ENCODE data around the gene PBXIP1. TPM values are rescaled to one million over a fixed set of nuclear protein-coding genes. Genes with fewer than 3 reads are reported as not detected.
"Not testable (repeated sequence)": the region's sequence is repeated elsewhere in the genome, so short reads cannot be mapped to it uniquely, and the experiment has no call there.

The PBXIP1 gene
- total RNA-seq, 2 experiments from 2014 or later: 23.8 to 37.7 TPM

- H3K36me3 ChIP-seq (ENCODE audit: insufficient read depth, low read length): peaks cover 11% of the 10 kb centered on the region
- no peak overlapping the region for H3K4me3 ChIP-seq (ENCODE audit: low read depth, low read length, poor library complexity, severe bottlenecking)
- no peak overlapping the region for H3K4me2 ChIP-seq (ENCODE audit: low read length)
- ChIA-PET CTCF (ENCODE audit: unreplicated experiment) (no interaction called here), POLR2A (no interaction called here)
- H2AFZ ChIP-seq (ENCODE audit: low read length): no peak overlapping the region
- no peak for DNase-seq (ENCODE audit: low spot score)
- no peaks in the 10 kb centered on the region for H3K4me1 ChIP-seq (ENCODE audit: insufficient read depth, low read length, poor library complexity, severe bottlenecking)
- no peaks in the 10 kb centered on the region for H3K9me2 ChIP-seq (ENCODE audit: insufficient read depth, low read length)
- intact Hi-C loops (cut with micrococcal nuclease; ENCODE audit: unreplicated experiment): no loop called here
- no peaks in the 10 kb centered on the region for H3K79me2 ChIP-seq (ENCODE audit: insufficient read depth, low read depth, low read length)
- BruUV-seq (replicated peaks): no TSS peak
- no peak overlapping the region for H3K27ac ChIP-seq (ENCODE audit: low read depth, low read length, poor library complexity, severe bottlenecking)
- H3K9me3 ChIP-seq (ENCODE audit: low read length): peaks cover 4% of the 10 kb centered on the region; the same call in 1 of the 2 replicates
- H4K20me1 ChIP-seq (ENCODE audit: insufficient read depth, low read length): no peaks in the 10 kb centered on the region
- TF ChIP-seq EZH2phosphoT487 (IDR thresholded peaks at IDR 0.05; ENCODE audit: borderline replicate concordance, low read depth, low read length): no peak
- no peak for TF ChIP-seq CTCF (conservative IDR thresholded peaks at IDR 0.05; ENCODE audit: low read length)
Measured at GRCh38 chr1:154911691-154912550, 44.0 kb downstream of the PBXIP1 start.

GRCh38 chr1:154910851-154911250, 45.0 kb downstream of the PBXIP1 start:
- CTCF ChIA-PET (ENCODE audit: unreplicated experiment): no interaction called here
- no peaks in the 10 kb centered on the region for H4K20me1 ChIP-seq (ENCODE audit: insufficient read depth, low read length)
- no peaks in the 10 kb centered on the region for H3K9me3 ChIP-seq (ENCODE audit: low read length)
- DNase-seq (ENCODE audit: low spot score): no peak
- no peaks in the 10 kb centered on the region for H3K9me2 ChIP-seq (ENCODE audit: insufficient read depth, low read length)
- no peak overlapping the region for H3K4me2 ChIP-seq (ENCODE audit: low read length)
- no peak for TF ChIP-seq EZH2phosphoT487 (IDR thresholded peaks at IDR 0.05; ENCODE audit: borderline replicate concordance, low read depth, low read length)
- no peak for TF ChIP-seq CTCF (conservative IDR thresholded peaks at IDR 0.05; ENCODE audit: low read length)
- H3K36me3 ChIP-seq (ENCODE audit: insufficient read depth, low read length): peaks cover under 1% of the 10 kb centered on the region; the same call in 1 of the 2 replicates
- BruUV-seq (replicated peaks): no TSS peak
- no peak overlapping the region for H3K27ac ChIP-seq (ENCODE audit: low read depth, low read length, poor library complexity, severe bottlenecking)
- H2AFZ ChIP-seq (ENCODE audit: low read length): no peak overlapping the region
- H3K4me1 ChIP-seq (ENCODE audit: insufficient read depth, low read length, poor library complexity, severe bottlenecking): no peaks in the 10 kb centered on the region
- no peaks in the 10 kb centered on the region for H3K79me2 ChIP-seq (ENCODE audit: insufficient read depth, low read depth, low read length)
- H3K4me3 ChIP-seq (ENCODE audit: low read depth, low read length, poor library complexity, severe bottlenecking): no peak overlapping the region
- POLR2A ChIA-PET: interaction anchor here (0.6 kb wide), 1 partner anchor 249 kb away, joined by 4 read pairs; no protein-coding TSS in a partner anchor
- intact Hi-C loops (cut with micrococcal nuclease; ENCODE audit: unreplicated experiment): no loop called here

- DNase-seq (ENCODE audit: low spot score): no peak
- POLR2A ChIA-PET: no interaction called here
- H3K27ac ChIP-seq (ENCODE audit: low read depth, low read length, poor library complexity, severe bottlenecking): no peak overlapping the region
- no peak overlapping the region for H3K4me2 ChIP-seq (ENCODE audit: low read length)
- no peaks in the 10 kb centered on the region for H4K20me1 ChIP-seq (ENCODE audit: insufficient read depth, low read length)
- no peaks in the 10 kb centered on the region for H3K4me1 ChIP-seq (ENCODE audit: insufficient read depth, low read length, poor library complexity, severe bottlenecking)
- no peaks in the 10 kb centered on the region for H3K79me2 ChIP-seq (ENCODE audit: insufficient read depth, low read depth, low read length)
- H3K4me3 ChIP-seq (ENCODE audit: low read depth, low read length, poor library complexity, severe bottlenecking): no peak overlapping the region
- H3K9me2 ChIP-seq (ENCODE audit: insufficient read depth, low read length): no peaks in the 10 kb centered on the region
- H3K36me3 ChIP-seq (ENCODE audit: insufficient read depth, low read length): no peaks in the 10 kb centered on the region
- CTCF ChIA-PET (ENCODE audit: unreplicated experiment): no interaction called here
- intact Hi-C loops (cut with micrococcal nuclease; ENCODE audit: unreplicated experiment): no loop called here
- TF ChIP-seq CTCF (conservative IDR thresholded peaks at IDR 0.05; ENCODE audit: low read length) (no peak), EZH2phosphoT487 (IDR thresholded peaks at IDR 0.05; ENCODE audit: borderline replicate concordance, low read depth, low read length) (no peak)
- BruUV-seq (replicated peaks): no TSS peak
- H3K9me3 ChIP-seq (ENCODE audit: low read length): no peaks in the 10 kb centered on the region
- no peak overlapping the region for H2AFZ ChIP-seq (ENCODE audit: low read length)
Measured at GRCh38 chr1:154908937-154909336, 47.0 kb downstream of the PBXIP1 start.

GRCh38 chr1:154908129-154908528, 47.8 kb downstream of the PBXIP1 start:
- H2AFZ ChIP-seq (ENCODE audit: low read length); H3K9me3 ChIP-seq (ENCODE audit: low read length); H3K79me2 ChIP-seq (ENCODE audit: insufficient read depth, low read depth, low read length); H3K9me2 ChIP-seq (ENCODE audit: insufficient read depth, low read length); H3K36me3 ChIP-seq (ENCODE audit: insufficient read depth, low read length); H3K4me3 ChIP-seq (ENCODE audit: low read depth, low read length, poor library complexity, severe bottlenecking); H3K4me1 ChIP-seq (ENCODE audit: insufficient read depth, low read length, poor library complexity, severe bottlenecking); H3K4me2 ChIP-seq (ENCODE audit: low read length); H4K20me1 ChIP-seq (ENCODE audit: insufficient read depth, low read length); CTCF ChIA-PET (ENCODE audit: unreplicated experiment); BruUV-seq (replicated peaks); POLR2A ChIA-PET; H3K27ac ChIP-seq (ENCODE audit: low read depth, low read length, poor library complexity, severe bottlenecking); DNase-seq (ENCODE audit: low spot score); intact Hi-C loops (cut with micrococcal nuclease; ENCODE audit: unreplicated experiment): not testable (repeated sequence)

Data from OCI-LY7 (cell line).